ENCODE results near the gene LYPD6B. TPM values are rescaled to one million over a fixed set of nuclear protein-coding genes. Genes with fewer than 3 reads are reported as not detected.

Gene LYPD6B
- total RNA-seq, 1 donor from 2014 or later = not detected

DNA sequence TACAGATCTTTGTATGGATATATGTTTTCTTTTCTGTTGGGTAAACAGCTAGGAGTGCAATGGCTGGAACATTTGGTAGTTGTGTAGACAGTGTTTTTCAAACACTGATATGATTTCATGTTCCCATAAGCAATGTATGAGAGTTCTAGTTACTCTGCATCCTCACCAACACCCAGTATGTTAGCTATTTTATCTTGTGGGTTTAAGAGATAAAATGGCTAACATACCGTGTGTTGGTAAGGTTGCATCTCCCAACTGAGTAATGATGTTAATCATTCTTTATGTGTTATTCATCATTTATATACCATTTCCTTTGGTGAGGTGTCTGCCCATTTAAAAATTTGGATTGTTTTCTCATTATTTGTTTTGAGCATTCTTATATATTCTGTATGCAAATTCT lies 65.7 kb downstream of the LYPD6B start:
- intact Hi-C loops (cut with micrococcal nuclease) = no loop called here

GRCh38 chr2:149112068-149112467 lies 73.6 kb downstream of the LYPD6B start:
- intact Hi-C loops (cut with micrococcal nuclease) = no loop called here

DNA sequence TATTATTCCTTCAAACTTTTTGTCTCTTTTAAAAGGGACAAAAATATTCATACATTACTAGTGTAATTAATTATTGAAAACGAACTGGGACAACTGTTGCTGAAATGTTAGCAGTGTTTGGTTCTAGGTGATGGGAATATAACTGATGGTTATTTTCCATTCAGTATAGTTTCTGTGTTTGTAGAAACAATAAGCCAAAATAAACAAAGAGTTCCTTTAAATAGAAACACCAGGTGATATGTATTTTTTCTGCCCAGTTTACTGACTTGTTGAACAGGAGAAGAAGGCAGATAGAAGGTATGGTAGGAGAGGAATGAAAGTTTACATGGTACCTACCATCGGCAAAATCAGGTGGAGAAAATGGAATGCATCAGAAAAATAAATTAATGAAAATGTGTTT lies 74.2 kb downstream of the LYPD6B start:
- intact Hi-C loops (cut with micrococcal nuclease) = no loop called here

- intact Hi-C loops (cut with micrococcal nuclease) = no loop called here
Observed at GRCh38 chr2:149115781-149116180, 77.3 kb downstream of the LYPD6B start.

- intact Hi-C loops (cut with micrococcal nuclease) = no loop called here
Observed at GRCh38 chr2:149119368-149119767, 80.9 kb downstream of the LYPD6B start.

DNA sequence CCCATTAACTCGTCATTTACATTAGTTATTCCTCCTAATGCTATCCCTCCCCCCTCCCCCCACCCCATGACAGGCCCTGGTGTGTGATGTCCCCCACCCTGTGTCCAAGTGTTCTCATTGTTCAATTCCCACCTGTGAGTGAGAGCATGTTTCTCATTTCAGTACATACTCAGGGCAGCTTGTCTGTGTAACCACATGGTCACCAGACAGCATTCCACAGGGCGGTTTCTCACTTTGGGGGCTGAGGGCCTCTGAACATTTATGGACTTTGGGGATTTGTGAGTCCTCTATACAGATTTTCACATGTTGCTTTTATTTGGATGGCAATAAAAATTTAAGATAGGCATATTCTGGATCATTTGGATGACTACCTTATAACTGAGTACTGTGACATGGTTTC lies 84.0 kb downstream of the LYPD6B start:
- intact Hi-C loops (cut with micrococcal nuclease) = no loop called here

- intact Hi-C loops (cut with micrococcal nuclease) = no loop called here
Observed at GRCh38 chr2:149125031-149125725, 86.7 kb downstream of the LYPD6B start.

- intact Hi-C loops (cut with micrococcal nuclease) = no loop called here
Observed at GRCh38 chr2:149129433-149129832, 90.9 kb downstream of the LYPD6B start.

GRCh38 chr2:149132339-149132738 lies 93.8 kb downstream of the LYPD6B start:
- intact Hi-C loops (cut with micrococcal nuclease) = no loop called here

DNA sequence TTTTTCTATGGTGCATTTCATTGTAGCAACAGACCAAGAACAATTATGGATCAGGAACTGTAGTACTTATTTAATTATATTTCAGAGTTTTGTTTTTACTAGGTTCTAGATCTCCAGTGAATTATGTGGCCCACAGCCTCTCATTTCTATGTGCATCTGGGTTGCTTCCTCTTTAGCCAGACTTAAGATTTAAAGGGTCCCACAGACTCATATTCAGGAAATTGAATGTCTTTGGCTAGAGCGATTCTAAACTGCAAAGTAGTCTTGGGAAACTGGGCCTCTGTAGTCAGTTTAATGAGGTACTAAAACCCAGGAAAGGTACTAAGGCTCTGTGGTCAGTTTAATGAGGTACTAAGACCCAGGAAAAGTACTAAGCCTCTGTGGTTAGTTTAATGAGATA lies 94.4 kb downstream of the LYPD6B start:
- intact Hi-C loops (cut with micrococcal nuclease) = no loop called here

- intact Hi-C loops (cut with micrococcal nuclease) = no loop called here
Observed at GRCh38 chr2:149134335-149134923, 95.9 kb downstream of the LYPD6B start.

DNA sequence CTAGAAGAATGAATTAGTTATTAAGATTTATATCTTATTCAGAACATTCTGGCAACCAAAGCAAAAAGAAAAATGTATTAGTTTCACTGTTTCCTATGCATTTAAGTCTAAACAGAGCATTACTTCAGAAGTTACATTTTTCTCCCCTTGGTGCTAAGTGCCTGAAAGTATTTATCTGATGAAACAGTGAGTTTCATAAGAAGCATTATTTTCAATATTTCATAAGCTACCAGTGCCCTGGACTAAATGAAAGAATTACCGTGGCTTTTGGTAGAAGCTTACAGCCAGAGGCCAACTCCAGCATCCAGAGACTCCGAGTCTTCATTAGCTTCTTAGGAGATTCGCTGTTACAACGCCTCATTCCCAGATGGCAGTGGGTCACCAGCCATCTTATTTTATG lies 97.6 kb downstream of the LYPD6B start:
- intact Hi-C loops (cut with micrococcal nuclease) = no loop called here

GRCh38 chr2:149141046-149141445 lies 102.5 kb downstream of the LYPD6B start:
- intact Hi-C loops (cut with micrococcal nuclease) = no loop called here

- intact Hi-C loops (cut with micrococcal nuclease) = no loop called here
Observed at GRCh38 chr2:149143734-149144133, 105.2 kb downstream of the LYPD6B start.

GRCh38 chr2:149145314-149146295 lies 107.1 kb downstream of the LYPD6B start:
- intact Hi-C loops (cut with micrococcal nuclease) = no loop called here

- intact Hi-C loops (cut with micrococcal nuclease) = no loop called here
Observed at GRCh38 chr2:149146876-149147275, 108.4 kb downstream of the LYPD6B start.

DNA sequence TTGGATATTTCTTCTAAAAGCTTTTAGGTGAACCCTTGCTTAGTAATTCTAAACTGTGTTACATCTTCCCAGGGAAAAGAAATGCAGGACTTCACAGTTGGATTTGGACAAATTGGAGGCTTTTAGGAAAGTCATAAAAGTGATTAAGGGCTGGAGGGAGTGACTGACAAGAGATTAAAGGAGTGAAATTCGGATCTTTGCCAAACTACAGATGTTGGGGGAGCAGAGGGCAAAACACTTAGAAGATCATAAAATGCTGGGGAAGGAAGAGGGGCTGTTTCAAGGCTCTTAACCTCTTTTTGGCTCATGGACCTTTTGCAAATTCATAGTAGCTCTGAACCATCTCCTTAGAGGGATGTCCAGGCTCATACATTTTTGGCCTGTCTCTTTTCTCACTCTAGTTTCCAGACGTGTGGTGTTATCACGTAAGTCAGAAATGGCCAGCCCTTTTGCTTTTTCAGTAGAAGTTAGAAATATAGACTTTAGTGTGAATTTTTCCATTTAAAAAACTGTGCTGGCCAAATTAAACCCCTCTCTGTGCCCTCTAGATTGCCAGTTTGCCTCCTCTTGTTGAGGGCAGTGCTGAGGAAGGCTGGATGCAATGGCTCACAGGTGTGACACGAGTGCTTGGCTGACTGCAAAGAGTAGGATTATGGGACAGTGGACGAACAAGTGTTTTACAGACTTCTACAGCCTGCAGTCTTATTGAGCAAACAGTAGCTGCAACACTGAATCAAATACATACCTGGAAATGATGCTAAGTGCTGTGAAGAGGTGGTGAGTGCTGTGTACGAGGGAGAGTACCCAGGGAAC lies 109.9 kb downstream of the LYPD6B start:
- intact Hi-C loops (cut with micrococcal nuclease) = no loop called here

- intact Hi-C loops (cut with micrococcal nuclease) = no loop called here
Observed at GRCh38 chr2:149149007-149149297, 110.5 kb downstream of the LYPD6B start.

- intact Hi-C loops (cut with micrococcal nuclease) = no loop called here
Observed at GRCh38 chr2:149152469-149152953, 114.0 kb downstream of the LYPD6B start.

DNA sequence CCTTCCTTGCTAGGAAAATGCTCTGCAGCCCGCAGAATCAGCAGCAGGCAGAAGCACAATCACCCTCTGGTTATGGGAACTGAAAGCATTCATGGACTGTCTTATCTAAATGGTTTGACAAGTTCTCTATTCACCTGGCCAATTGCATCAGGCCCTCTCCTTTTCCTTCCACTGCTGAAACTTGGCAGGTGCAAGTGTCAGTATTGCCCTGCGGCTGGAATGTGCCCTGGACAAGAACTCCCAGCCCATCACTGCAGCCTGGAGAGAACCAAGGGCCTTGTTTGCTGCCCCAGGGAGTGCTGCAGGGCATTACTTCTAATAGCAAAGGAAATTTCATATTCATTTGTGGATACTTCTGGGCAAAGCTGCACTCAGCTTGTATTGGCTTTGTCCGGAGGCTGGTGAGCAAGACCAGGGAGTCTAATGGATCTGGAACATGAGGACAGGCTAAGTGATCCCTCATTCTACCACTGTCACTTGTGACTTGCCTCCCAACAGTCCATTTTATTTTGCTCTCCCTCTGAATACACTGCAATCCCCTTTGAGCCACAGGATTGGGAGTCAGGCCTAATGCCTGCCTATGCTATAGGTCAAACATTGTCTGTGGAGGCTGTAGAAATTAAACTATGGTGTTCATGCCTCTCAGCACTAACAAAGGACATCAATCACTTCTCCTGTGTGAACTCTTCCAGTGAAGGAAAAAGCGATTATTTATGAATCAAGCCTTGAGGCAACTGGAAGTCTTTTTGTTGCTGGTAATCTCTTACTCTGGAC lies 116.9 kb downstream of the LYPD6B start:
- intact Hi-C loops (cut with micrococcal nuclease) = no loop called here

- intact Hi-C loops (cut with micrococcal nuclease) = no loop called here
Observed at GRCh38 chr2:149155988-149156387, 117.5 kb downstream of the LYPD6B start.
